ENCODE data around the gene EVC. TPM values are rescaled to one million over a fixed set of nuclear protein-coding genes. Genes with fewer than 3 reads are reported as not detected.

The EVC gene
- 5.3 TPM for total RNA-seq
- long read RNA-seq, partial matches to known transcripts = 1 of 9 reads
- long read RNA-seq, other reads (novel, unspliced or antisense) = 8 of 9 reads

GRCh38 chr4:5710961-5711478 is at the start of gene EVC:
EVC (plus strand) TSS chr4:5711201; CDS start chr4:5711381, 180 bp downstream.
- DNase-seq (peak; percentile 91), ATAC-seq (ENCODE audit: poor library complexity) (peak; percentile 88)
- intact Hi-C loops (cut with DNase I) = no loop called here

- intact Hi-C loops (cut with DNase I) = no loop called here
- DNase-seq (no peak), ATAC-seq (ENCODE audit: poor library complexity) (no peak)
Observed at GRCh38 chr4:5661237-5661636, 49.8 kb upstream of the EVC start.

GRCh38 chr4:5662555-5662954 is 48.4 kb upstream of the EVC start:
- intact Hi-C loops (cut with DNase I) = no loop called here
- ATAC-seq (ENCODE audit: poor library complexity) = no peak

GRCh38 chr4:5664778-5665177 is 46.2 kb upstream of the EVC start:
- ATAC-seq (ENCODE audit: poor library complexity) = no peak
- intact Hi-C loops (cut with DNase I) = no loop called here
- no peak for DNase-seq

More at GRCh38 chr4:5662555-5662954, 48.4 kb upstream of the EVC start:
- DNase-seq = no peak

GRCh38 chr4:5666741-5667140 is 44.3 kb upstream of the EVC start:
- intact Hi-C loops (cut with DNase I) = no loop called here
- ATAC-seq (ENCODE audit: poor library complexity) (no peak), DNase-seq (no peak)

- ATAC-seq (ENCODE audit: poor library complexity) (no peak), DNase-seq (no peak)
- intact Hi-C loops (cut with DNase I) = no loop called here
Observed at GRCh38 chr4:5676763-5677162, 34.2 kb upstream of the EVC start.

GRCh38 chr4:5678977-5679376 is 32.0 kb upstream of the EVC start:
- DNase-seq = no peak
- intact Hi-C loops (cut with DNase I) = no loop called here
- no peak for ATAC-seq (ENCODE audit: poor library complexity)

- peak; percentile 46 for DNase-seq
- peak; percentile 46 for ATAC-seq (ENCODE audit: poor library complexity)
- intact Hi-C loops (cut with DNase I) = no loop called here
Observed at GRCh38 chr4:5683566-5683965, 27.4 kb upstream of the EVC start.

GRCh38 chr4:5685296-5685695 is 25.7 kb upstream of the EVC start:
- ATAC-seq (ENCODE audit: poor library complexity) (no peak), DNase-seq (no peak)
- intact Hi-C loops (cut with DNase I) = no loop called here

GRCh38 chr4:5686338-5686737 is 24.7 kb upstream of the EVC start:
- no peak for ATAC-seq (ENCODE audit: poor library complexity)
- intact Hi-C loops (cut with DNase I) = no loop called here
- DNase-seq = no peak

GRCh38 chr4:5689065-5689464 is 21.9 kb upstream of the EVC start:
- intact Hi-C loops (cut with DNase I) = no loop called here
- ATAC-seq (ENCODE audit: poor library complexity) = no peak
- no peak for DNase-seq

- no peak for ATAC-seq (ENCODE audit: poor library complexity)
- intact Hi-C loops (cut with DNase I) = no loop called here
- no peak for DNase-seq
Observed at GRCh38 chr4:5691491-5692132, 19.4 kb upstream of the EVC start.

GRCh38 chr4:5693871-5694270 is 17.1 kb upstream of the EVC start:
- ATAC-seq (ENCODE audit: poor library complexity) (no peak), DNase-seq (no peak)
- intact Hi-C loops (cut with DNase I) = no loop called here

GRCh38 chr4:5696341-5696740 is 14.7 kb upstream of the EVC start:
- no peak for ATAC-seq (ENCODE audit: poor library complexity)
- no peak for DNase-seq
- intact Hi-C loops (cut with DNase I) = no loop called here

- DNase-seq = no peak
- ATAC-seq (ENCODE audit: poor library complexity) = no peak
- intact Hi-C loops (cut with DNase I) = no loop called here
Observed at GRCh38 chr4:5700459-5700858, 10.5 kb upstream of the EVC start.

GRCh38 chr4:5701971-5702370 is 9.0 kb upstream of the EVC start:
- ATAC-seq (ENCODE audit: poor library complexity) = no peak
- intact Hi-C loops (cut with DNase I) = no loop called here

GRCh38 chr4:5703831-5704230 is 7.2 kb upstream of the EVC start:
- no peak for ATAC-seq (ENCODE audit: poor library complexity)
- intact Hi-C loops (cut with DNase I) = no loop called here
- DNase-seq = no peak

More at GRCh38 chr4:5701971-5702370, 9.0 kb upstream of the EVC start:
- no peak for DNase-seq

- no peak for DNase-seq
- intact Hi-C loops (cut with DNase I) = no loop called here
- no peak for ATAC-seq (ENCODE audit: poor library complexity)
Observed at GRCh38 chr4:5704276-5704675, 6.7 kb upstream of the EVC start.

- no peak for ATAC-seq (ENCODE audit: poor library complexity)
Observed at GRCh38 chr4:5705647-5706320, 5.2 kb upstream of the EVC start.

More at GRCh38 chr4:5705647-5706320, 5.2 kb upstream of the EVC start:
- DNase-seq = no peak
- intact Hi-C loops (cut with DNase I) = no loop called here
